Activated CD4-positive, alpha-beta T cell treated with anti-CD3 and anti-CD28 coated beads, Interleukin-2, amount 50 U/mL, for 16 hours (primary cell): ENCODE measurements around the gene ZNF570.

ENCODE experiments used
- DNase-seq: peaks from one replicate; pipeline ENCODE4 v3.0.0-alpha.2; 2020

The ZNF570 gene

DNA sequence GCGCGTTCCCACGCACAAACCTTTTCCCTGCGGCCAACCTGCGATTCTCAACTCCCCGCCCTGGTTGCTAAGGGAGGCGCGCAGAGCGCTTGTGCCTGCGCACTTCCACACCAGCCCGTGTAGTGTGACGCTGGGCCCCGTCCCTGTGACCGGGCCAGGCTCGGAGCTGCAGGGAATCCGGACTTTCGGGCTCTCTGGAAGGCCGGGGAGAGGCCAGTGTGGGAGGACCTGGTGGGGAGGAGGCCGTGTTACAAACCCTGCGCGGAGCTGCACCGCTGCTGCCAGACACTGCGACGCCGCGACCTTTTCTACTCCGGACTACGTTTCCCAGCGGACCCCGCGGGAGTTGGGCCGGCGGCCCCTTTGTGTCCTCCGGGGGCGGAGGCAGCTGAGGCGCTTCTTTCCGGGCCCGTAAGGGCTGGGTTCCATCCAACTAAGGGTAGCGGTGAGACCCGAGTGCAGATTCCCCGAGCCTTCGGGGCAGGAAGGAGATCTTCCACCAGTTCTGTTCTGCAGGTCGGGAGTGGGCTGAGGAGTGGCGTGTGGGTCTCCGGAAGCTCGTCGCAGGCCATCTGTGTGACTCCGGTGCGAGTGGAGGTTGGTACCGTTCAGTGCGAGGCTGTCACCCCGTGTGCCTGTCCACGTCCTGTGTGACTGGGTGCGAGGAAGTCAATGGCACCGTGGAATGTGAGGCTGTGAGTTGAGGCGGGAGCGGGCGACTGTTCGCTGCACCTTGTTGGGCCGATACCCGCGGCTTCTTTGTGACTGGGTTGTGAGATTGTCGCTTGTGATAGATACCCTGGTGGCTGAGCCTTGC is at the start of gene ZNF570:
ZNF570 (plus strand) TSS at position 396 of the 817 bp plus-strand sequence. CDS start 999 bp downstream, outside the sequence.
- DNase-seq = peak; percentile 88

DNA sequence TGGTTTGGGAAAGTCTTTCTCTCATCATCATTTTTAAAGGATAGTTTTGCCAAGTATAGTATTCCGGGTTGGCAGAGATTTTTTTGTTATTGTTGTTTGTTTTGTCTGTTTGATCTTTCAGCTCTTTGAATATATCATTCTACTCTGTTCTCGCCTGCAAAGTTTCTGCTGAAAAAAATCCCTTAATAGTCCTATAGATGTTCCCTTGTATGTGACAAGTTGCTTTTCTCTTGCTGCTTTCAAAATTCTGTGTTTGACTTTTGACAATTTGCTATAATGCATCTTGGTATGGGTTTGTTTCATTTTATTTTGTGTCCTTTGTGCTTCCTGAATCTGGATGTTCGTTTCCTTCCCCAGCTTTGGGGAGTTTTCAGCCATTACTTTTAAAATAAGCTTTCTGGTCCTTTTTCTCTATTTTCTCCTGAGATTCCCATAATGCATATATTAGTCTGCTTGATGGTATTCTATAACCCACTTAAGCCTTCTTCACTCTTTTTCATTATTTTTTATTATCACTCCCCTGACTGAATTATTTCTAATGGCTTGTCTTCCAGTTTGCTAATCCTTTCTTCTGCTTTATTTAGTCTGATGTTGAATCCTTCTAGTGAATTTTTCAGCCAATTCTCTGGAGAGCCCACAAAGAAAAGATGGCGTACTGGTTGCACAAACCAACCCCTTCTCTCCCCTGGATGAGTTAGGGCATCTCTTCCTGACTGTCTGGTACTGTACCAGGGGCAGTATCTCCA is 16.5 kb upstream of the ZNF570 start:
- no peak for DNase-seq

DNA sequence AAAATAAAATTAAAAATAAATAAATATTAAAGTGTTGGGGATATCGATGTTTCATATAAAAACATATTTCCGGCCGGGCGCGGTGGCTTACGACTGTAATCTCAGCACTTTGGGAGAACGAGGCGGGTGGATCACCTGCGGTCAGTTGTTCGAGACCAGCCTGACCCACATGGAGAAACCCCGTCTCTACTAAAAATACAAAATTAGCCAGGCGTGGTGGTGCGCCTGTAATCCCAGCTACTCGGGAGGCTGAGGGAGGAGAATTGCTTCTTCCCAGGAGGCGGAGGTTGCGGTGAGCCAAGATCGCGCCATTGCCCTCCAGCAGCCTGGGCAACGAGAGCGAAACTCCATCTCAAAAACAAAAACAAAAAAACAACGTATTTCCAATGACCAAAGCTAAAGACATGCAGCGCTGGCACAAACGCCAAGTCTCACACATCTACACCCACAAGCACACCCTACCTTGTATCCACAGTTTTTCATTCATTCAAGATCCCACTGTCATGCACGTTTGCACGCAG is 2.8 kb upstream of the ZNF570 start:
- DNase-seq = no peak

DNA sequence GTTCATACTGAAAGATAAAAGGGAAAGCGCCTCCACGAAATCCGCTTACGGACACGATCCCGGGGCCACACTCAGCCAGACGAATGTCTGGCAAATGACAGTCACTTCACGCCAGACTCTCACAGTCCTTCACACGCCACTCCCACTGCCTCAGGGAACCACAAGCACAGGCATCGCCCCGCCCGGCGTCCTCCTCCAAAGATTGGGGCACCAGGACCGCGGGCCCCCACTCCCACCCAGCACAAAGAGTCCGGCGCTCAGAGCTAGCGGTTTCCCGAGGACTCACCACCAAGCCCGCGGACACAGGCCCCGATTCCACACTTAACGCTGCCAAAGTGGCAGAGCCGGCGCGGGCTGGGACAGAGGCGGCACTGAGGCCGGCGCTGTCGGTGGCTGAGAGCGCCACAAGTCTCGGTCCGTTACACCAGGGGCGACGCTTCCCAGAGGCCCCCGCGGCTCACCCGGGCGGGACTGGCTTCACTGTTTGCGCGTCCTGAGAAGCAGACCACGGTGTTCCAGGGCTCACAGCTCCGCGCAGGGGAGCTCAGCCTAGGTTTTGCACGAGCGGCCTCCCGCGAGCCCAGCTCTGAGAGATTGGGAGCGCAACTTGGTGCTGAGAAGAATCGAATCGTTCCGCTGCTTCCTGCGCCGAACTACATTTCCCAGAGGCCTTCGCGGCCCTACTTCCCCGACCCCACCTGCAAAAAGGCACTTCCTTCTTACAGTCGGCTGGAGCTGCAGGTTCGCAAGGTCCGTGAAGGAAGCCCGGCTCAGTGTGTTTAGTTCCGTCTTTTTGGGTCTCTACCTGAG is 2.2 kb upstream of the ZNF570 start, which contains the start of gene ZNF569:
ZNF569 (minus strand) TSS at position 647 of the 810 bp plus-strand sequence. CDS start 22,523 bp downstream, outside the sequence.
- peak; percentile 91 for DNase-seq

DNA sequence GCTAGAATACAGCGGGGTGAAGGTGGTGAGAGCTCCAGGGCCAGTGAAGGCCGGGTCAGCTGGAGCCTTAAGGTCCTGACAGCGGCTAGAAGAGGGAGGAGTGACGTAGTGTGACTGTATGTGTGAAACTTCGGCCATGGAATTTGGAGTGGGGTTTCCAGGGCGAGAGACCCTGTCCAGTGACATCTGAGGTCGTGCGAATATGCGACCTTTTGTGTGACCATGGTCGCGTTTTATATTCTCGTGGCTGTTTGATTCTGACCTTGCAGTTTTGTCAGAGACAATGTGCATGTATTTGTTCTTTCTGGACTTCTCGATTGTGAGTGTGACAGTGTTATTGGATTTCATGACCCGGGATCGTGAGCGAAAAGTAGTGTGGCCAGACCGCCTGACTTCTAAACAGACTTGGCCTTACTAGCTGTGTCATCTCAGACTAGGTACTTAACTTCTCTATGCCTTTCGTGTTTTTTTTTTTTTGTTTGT is 1.5 kb upstream of the ZNF570 start:
- DNase-seq = no peak

DNA sequence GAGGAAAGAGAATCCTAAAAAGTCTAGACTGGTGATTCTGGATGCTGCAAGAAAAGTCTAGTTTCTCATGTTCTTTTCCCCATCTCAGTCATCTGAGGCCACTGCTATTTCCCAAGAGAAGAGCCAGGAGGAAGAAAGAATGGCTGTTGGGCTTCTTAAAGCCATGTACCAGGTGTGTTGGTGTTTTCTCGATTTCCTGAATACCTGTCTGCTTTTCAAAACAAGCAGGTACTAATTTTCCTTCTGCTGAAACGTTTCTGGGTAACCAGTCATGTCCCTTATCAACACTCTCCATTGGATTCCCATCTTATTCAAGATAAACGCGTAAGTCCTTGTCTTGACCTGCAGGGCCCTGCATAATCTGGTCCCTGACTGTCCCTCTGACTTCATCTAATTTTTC is 1.1 kb downstream of the ZNF570 start:
- DNase-seq = no peak

DNA sequence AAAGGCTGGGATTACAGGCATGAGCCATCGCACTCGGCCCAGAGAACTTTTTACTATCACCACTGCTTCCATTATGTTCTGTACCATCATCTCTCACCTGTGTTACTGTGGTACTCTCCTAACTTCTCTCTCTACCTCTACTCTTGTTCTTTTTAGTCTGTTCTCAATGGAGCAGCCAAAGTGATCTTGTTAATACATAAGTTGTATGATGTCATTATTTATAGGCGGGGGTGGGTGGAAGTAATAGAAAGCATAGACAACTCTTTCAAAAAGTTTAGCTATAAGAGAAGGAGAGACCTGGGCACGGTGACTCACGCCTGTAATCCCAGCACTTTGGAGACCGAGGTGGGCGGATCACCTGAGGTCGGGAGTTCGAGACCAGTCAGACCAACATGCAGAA is 3.0 kb downstream of the ZNF570 start:
- DNase-seq = no peak

DNA sequence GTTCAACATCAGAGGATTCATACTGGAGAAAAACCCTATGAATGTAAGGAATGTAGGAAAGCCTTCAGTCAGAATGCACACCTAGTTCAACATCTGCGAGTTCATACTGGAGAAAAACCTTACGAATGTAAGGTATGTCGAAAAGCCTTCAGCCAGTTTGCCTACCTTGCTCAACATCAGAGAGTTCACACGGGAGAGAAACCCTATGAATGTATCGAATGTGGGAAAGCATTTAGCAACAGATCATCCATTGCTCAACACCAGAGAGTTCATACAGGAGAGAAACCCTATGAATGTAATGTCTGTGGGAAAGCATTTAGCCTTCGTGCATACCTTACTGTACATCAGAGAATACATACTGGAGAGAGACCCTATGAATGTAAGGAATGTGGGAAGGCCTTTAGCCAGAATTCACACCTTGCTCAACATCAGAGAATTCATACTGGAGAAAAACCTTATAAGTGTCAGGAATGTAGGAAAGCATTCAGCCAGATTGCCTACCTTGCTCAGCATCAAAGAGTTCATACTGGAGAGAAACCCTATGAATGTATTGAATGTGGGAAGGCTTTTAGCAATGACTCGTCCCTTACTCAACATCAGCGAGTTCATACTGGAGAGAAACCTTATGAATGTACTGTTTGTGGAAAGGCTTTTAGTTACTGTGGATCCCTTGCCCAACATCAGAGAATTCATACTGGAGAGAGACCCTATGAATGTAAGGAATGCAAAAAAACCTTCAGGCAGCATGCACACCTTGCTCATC is 15.4 kb downstream of the ZNF570 start:
- DNase-seq = no peak

DNA sequence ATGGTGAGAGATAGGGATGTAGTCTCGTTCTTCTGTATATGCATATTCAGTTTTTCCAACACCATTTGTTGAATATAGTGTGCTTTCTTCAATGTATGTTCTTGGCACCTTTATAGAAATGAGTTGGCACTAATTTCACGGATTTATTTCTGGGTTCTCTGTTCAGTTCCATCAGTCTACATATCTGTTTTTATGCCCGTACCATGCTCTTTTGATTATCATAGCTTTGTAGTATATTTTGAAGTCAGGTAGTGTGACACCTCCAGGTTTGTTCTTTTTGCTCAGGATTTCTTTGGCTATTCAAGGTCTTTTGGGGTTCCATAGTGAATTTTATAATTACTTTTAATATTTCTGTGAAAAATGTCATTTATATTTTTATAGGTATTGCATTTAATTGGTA is 23.1 kb downstream of the ZNF570 start:
- DNase-seq = no peak

DNA sequence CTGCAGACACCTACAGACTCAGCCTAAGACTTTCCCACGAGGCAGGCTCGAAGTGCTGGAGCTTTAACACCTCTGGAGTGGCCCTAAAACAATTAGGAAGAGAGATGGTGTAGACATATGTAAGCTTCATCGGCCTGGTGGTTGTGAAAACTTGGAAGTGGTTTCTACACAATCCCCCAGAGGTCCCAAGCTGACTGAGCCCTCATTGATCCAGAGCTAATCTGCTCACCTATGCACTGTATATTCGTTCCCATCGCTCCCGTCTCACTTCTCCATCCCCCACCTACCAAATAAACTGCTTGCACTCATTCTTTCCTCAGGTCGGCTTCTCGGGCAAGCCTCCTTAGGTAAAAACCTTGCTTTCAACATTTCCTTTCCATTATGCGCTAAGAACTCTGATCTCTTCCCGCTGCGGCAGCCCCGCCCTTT is 36.8 kb downstream of the ZNF570 start:
- DNase-seq = no peak

DNA sequence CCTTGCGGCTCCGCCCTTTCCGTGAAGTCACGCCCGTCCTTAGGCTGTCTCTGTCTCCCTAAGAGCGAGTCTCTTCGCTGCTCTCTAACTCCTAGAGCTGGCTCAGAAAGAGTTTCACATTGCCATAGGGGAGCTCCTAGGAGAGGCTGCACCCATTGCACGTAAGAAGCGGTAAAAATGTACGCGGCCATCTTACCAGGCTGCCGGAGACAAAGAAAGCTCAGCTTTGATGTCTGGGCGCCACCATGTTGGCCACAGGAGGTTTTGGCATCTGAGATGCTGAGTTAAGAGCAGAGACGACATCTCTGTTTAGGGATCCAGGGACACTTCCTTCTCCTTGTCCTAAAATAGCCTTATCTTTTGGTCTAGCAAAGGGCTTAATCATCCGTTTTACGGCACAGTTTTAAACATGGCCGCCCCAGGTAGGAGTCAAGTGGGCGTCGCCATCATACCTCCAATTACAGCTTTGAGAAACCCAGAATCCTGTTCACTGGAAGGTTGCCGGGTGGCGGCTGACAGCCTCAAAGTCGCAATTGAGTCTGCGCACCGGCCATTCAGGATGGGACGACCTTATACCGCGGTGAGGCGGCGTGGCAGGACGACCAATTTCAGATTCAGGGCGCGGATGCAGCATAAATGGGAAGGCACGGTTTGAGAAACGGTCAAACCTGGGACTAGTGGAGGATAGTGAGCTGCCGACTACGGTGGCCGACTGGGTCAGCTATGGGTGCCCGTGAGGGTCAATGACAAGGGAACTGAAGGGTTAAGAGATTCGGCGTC is 37.4 kb downstream of the ZNF570 start, which contains the start of gene ZNF793:
ZNF793 (plus strand) TSS at position 553 of the 780 bp plus-strand sequence. CDS start 16,501 bp downstream, outside the sequence.
- peak; percentile 70 for DNase-seq

DNA sequence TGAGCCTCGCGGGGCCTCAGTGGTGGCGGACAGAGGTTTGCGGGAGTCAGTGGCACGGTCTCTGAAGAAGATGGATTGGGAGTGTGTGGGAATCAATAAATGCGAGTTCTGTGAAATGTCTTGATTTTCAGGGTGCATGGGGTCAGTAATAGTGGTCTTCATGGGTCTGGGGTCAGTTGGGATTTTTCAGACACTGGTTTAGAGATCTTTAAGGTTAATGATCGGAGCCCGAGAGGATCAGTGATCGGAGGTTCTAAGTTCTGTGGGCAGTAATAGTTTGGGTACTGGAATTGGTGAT is 38.0 kb downstream of the ZNF570 start:
- no peak for DNase-seq

DNA sequence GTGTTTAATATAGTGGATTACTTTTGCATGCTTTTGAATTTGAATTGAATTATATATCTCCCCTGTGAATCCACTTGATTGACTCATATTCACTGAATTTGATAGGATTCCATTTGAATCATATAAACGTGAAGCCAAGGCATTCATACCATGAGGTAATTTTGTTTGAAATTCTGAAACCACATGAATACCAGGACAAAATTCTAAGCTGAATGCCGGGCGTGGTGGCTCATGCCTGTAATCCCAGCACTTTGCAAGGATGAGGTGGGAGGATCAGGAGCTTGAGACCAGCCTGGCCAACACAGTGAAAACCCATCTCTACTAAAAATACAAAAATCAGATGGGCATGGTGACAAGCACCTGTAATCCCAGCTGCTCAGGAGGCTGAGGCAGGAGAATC is 42.0 kb downstream of the ZNF570 start:
- no peak for DNase-seq

DNA sequence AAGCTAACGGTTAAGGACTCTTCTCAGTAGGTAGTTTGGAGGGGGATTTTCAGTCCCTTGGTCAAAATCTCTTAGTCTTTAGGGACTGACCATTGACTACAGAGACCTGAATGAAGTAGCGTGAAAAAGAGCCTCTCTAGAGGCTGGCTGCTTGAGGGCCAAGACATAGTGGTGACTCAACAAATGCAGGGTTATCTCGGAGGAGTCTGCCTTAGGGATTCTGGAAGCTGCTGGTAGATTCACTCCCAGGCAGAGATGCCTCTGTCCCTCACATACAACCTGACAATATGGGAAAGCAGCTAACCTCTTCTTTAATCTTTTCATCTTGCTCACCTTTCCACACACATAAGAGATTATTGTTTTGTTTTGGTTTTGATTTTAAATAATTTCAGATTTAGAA is 42.7 kb downstream of the ZNF570 start:
- DNase-seq = no peak

DNA sequence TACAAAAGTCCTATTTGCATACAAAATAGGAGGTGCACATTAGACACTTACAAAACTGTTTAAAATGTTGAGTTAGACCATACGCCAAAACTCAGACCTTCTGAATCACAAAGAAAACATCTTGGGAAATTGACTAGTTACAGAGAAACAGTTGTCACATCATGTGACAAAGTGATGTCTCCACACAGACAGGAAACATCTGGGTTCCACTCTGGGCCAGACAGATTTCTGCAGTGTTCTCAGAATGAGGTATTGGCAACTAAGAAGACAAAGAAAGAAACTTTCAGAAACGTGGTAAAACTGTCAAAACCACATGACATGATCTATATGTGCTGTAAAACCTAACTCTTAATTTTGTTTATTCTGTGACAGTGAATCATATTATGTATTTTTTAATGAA is 44.2 kb downstream of the ZNF570 start:
- DNase-seq = peak; percentile 1

DNA sequence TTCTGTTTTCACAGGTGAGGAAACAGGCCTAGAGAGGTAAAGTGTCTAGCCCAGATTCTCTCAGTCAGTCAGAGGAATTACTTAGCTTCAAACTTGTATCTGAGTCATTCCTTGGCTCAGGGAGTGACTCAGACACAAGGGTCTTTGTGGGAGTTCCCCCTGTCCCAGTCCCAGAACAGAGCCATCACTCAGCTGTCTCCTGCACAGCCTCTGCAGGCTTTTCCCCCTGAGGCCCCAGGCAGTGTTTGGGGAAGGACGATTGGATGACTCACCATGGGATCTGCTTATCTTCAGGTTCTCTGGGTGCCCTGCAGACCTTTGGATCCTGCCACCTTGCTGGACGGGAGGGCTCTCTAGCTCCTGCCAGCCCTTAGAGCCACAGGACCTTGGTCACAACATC is 50.7 kb downstream of the ZNF570 start:
- DNase-seq = no peak

DNA sequence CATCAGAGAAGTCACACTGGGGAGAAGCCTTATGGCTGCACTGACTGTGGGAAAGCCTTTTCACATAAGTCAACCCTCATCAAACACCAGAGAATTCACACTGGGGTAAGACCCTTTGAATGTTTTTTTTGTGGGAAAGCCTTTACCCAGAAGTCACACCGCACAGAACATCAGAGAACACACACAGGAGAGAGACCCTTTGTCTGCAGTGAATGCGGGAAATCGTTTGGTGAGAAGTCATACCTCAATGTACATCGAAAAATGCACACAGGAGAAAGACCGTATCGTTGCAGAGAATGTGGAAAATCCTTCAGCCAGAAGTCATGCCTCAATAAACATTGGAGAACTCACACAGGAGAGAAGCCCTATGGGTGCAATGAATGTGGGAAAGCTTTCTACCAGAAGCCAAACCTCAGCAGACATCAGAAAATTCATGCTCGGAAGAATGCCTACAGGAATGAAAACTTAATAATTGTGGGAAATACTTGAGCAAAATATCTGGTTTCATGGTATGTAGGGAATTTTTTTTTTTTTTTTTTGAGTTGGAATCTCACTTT is 68.3 kb downstream of the ZNF570 start:
- DNase-seq = no peak
